ENCODE results near the gene BTN3A1. TPM values are rescaled to one million over a fixed set of nuclear protein-coding genes. Genes with fewer than 3 reads are reported as not detected.
A peak's percentile ranks its signal among the peaks of the same experiment; 100 is the strongest.

BTN3A1 gene
- total and polyA plus RNA-seq, 2 experiments from 2014 or later = 1.9 to 3.5 TPM

DNA sequence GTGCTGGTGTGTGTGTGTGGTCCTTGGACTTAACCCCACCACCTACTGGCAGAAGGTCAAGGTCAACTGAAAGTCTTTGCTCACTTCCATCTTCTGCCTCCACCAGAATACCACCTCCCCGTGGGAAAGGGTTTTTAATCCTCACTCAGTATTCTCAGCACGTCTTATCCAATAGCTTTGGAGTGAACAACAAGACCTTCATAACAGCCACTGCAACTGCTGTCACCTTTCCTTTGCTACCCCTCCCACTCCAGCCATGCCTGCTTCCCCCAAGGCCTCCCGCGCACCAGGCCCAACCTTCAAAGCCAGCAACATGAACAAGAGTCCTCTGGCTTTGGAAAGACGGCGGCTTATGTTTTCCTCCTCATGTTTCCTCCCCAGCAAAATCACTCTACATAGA lies 20.0 kb upstream of the BTN3A1 start:
- H3K36me3 ChIP-seq = no peaks in the 10 kb centered on the region
- H3K9me3 ChIP-seq (ENCODE audit: low read depth) = no peaks in the 10 kb centered on the region
- TF ChIP-seq, protein P1, sequence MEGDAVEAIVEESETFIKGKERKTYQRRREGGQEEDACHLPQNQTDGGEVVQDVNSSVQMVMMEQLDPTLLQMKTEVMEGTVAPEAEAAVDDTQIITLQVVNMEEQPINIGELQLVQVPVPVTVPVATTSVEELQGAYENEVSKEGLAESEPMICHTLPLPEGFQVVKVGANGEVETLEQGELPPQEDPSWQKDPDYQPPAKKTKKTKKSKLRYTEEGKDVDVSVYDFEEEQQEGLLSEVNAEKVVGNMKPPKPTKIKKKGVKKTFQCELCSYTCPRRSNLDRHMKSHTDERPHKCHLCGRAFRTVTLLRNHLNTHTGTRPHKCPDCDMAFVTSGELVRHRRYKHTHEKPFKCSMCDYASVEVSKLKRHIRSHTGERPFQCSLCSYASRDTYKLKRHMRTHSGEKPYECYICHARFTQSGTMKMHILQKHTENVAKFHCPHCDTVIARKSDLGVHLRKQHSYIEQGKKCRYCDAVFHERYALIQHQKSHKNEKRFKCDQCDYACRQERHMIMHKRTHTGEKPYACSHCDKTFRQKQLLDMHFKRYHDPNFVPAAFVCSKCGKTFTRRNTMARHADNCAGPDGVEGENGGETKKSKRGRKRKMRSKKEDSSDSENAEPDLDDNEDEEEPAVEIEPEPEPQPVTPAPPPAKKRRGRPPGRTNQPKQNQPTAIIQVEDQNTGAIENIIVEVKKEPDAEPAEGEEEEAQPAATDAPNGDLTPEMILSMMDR (IDR thresholded peaks at IDR 0.05; ENCODE audit: low read depth, low read length) = no peak

DNA sequence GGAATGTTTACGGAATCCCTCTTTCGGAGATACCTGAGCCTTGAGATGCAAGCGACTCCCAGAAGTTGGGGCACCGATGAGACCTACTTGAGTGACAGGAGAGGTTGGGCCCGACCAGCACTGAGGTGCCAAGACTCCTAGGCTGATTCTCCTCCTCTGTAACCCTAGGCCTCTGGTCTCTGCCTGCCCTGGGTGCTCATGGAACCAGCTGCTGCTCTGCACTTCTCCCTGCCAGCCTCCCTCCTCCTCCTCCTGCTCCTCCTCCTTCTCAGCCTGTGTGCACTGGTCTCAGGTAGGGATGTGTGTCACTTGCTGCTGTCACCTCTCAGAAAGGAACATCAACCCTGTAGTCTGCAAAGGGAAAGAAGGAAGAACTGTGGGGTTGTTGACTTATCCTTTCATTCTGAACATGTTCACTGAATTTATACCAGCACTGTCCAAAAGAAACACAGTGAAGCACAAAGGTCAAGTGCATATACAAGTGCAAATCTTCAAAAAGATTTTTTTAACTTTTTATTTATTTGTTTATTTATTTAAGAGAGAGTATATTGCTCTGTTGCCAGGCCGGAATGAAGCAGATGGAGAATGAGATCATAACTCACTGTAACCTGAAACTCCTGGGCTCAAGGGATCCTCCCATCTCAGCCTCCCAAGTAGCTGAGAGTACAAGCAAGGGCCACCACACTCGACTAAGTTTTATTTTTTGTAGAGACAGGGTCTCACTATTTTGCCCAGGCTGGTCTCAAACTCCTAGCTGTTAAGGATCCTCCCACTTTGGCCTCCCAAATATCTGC lies 18.3 kb upstream of the BTN3A1 start:
- H3K4me1 ChIP-seq (ENCODE audit: low read depth) = no peaks in the 10 kb centered on the region
- no peaks in the 10 kb centered on the region for H3K36me3 ChIP-seq
- no peak overlapping the region for H3K27ac ChIP-seq
- TF ChIP-seq, protein P1 (IDR thresholded peaks at IDR 0.05; ENCODE audit: low read depth, low read length) = no peak
- peak; percentile 9 to 41 for DNase-seq (ENCODE audit: low read depth in 1 of 2, low spot score in 1 of 2)
- peak overlapping the region; percentile 76 for H3K4me3 ChIP-seq
- H3K9me3 ChIP-seq (ENCODE audit: low read depth) = no peaks in the 10 kb centered on the region
- H3K27me3 ChIP-seq = no peaks in the 10 kb centered on the region

More for the DNA sequence above, 20.0 kb upstream of the BTN3A1 start:
- no peak overlapping the region for H3K4me3 ChIP-seq
- DNase-seq (ENCODE audit: low read depth in 1 of 2, low spot score in 1 of 2) = no peak
- H3K4me1 ChIP-seq (ENCODE audit: low read depth) = no peaks in the 10 kb centered on the region
- no peak overlapping the region for H3K27ac ChIP-seq
- H3K27me3 ChIP-seq = no peaks in the 10 kb centered on the region

DNA sequence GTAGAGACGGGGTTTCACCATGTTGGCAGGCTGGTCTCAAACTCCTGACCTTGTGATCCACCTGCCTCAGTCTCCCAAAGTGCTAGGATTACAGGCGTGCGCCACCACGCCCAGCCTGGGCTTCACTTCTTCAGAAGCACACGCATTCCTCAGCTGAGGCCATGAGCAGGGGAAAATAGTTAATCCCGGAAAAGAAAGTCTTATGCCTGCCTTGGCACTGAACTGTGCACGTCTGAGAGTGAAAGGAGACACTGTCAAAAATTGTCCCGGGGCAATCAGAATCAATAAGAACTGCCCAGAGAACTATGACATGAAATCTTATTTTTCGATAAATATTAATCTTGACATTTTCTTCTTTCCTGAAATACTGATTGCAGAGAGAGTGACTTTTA lies 16.3 kb upstream of the BTN3A1 start:
- Histone ChIP-seq H3K4me1 (ENCODE audit: low read depth) (no peaks in the 10 kb centered on the region), H3K9me3 (ENCODE audit: low read depth) (no peaks in the 10 kb centered on the region), H3K27me3 (no peaks in the 10 kb centered on the region), H3K27ac (no peak overlapping the region), H3K36me3 (no peaks in the 10 kb centered on the region), H3K4me3 (no peak overlapping the region)
- TF ChIP-seq, protein P1 (IDR thresholded peaks at IDR 0.05; ENCODE audit: low read depth, low read length) = no peak
- no peak for DNase-seq (ENCODE audit: low read depth in 1 of 2, low spot score in 1 of 2)

GRCh38 chr6:26387565-26387964 lies 14.5 kb upstream of the BTN3A1 start:
- no peaks in the 10 kb centered on the region for H3K9me3 ChIP-seq (ENCODE audit: low read depth)
- TF ChIP-seq, protein P1 (IDR thresholded peaks at IDR 0.05; ENCODE audit: low read depth, low read length) = no peak
- H3K36me3 ChIP-seq = no peaks in the 10 kb centered on the region
- no peak overlapping the region for H3K4me3 ChIP-seq
- H3K27ac ChIP-seq = no peak overlapping the region
- no peak for DNase-seq (ENCODE audit: low read depth in 1 of 2, low spot score in 1 of 2)
- no peaks in the 10 kb centered on the region for H3K4me1 ChIP-seq (ENCODE audit: low read depth)
- no peaks in the 10 kb centered on the region for H3K27me3 ChIP-seq

DNA sequence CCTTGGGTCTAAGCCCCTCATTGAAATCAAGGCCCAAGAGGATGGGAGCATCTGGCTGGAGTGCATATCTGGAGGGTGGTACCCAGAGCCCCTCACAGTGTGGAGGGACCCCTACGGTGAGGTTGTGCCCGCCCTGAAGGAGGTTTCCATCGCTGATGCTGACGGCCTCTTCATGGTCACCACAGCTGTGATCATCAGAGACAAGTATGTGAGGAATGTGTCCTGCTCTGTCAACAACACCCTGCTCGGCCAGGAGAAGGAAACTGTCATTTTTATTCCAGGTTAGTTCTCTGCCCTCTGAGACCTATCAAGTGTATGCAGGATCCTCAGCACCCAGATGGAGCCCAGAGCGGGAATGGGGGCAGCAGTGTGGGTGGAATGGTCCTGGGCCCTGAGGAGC lies 14.1 kb upstream of the BTN3A1 start:
- no peak overlapping the region for H3K27ac ChIP-seq

More for the DNA sequence above, 14.1 kb upstream of the BTN3A1 start:
- H3K36me3 ChIP-seq = no peaks in the 10 kb centered on the region
- no peaks in the 10 kb centered on the region for H3K27me3 ChIP-seq
- H3K9me3 ChIP-seq (ENCODE audit: low read depth) = no peaks in the 10 kb centered on the region
- TF ChIP-seq, protein P1 (IDR thresholded peaks at IDR 0.05; ENCODE audit: low read depth, low read length) = no peak
- DNase-seq (ENCODE audit: low read depth in 1 of 2, low spot score in 1 of 2) = peak in 1 of 2 donors; percentile 11
- H3K4me3 ChIP-seq = no peak overlapping the region
- H3K4me1 ChIP-seq (ENCODE audit: low read depth) = no peaks in the 10 kb centered on the region

Measured in cardiac muscle cell (in vitro differentiated cells and primary cell).